ENCODE results near the gene RIC3.
A peak's percentile ranks its signal among the peaks of the same experiment; 100 is the strongest.

The RIC3 gene

DNA sequence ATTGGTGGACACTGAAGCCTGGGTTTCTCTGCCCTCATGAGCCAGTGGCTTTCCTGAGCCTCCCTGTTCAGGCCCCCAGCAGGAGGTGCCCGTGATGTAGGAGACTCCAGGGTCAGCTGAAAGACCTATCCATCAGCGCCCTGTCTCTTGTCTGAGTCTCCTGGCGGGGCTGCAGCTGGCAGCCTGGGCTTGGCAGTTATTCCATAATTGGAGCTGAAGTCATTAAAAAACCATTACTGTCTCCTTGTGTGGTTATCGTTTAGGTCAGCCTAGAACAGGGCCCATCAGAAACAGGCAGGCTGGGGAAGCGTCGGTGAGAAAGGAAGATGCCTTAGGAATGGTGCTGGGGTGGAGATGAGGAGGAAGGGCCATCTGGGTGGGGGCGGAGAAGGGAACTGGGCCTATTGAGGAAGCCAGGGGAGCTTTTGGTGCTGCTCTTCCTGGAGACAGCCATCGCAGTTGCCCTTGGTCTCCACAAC is 82.8 kb downstream of the RIC3 start:
- no peak for FAIRE-seq

DNA sequence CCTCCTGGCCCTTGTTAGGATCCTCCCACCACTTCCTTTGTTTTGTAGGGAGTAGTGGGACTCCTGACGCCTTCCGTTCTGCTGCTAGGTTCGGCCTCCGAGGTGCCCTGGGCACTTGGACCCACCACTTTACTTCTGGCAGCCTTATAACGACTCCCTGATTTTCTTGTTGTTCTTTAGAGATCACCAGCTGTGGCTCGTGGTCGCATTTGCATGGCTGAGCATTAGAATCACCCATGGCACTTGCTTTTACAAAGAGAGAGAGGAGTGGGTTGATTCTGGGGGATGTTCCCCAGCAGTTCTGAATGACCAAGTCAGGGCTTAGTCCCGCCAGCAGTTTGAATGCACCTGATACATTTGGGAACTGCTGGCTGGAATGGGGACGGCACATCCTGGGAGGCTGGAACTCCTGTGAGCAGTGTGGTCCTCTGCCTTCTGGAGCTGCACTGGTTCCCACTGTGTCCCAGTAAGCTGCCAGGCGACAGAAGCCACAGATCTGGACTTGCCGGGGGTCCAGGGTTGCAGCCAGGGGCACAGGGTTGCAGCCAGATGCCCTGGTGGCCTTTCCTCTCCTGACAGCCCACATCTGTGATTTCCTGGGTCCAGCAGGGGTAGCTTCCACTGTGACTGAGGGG is 83.7 kb downstream of the RIC3 start:
- FAIRE-seq = no peak

DNA sequence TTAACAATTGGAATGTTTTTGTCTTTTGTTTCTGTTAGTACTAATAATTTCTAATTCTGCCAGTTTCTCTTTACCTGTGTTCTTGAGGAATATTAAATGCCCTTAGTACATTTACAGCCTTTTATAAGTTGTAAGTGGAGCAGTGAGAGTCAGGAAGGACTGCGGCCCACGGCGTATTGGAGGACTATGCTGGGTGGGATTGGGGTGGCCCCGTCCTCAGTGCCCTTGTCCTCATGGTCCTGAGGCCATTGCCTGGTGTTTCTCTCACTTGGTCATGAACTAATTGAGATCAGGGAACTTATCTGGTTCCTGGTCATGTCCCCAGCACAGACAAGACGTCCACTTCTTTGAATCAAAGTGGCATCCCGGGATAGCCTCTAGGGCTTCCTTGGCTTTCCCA is 84.5 kb downstream of the RIC3 start:
- no peak for FAIRE-seq

DNA sequence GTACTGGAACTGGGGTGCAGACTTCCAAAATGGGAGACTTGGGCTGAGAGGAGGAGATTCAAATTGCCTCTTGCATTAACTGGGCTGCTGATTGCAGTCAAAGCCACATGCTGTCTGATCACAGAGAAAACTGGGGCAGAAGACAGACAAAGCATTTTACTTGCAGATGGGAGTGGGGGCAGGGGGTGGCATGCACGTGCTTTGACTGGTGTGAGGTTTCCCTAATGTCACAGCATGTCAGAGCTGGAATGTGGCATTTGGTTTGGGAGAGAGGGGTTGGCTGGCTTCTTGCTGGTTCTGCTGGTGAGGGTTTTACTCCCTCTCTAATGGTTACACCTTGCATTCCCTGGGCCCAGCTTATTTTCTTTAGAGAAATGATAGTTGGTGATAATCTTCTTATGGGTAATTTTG is 84.9 kb downstream of the RIC3 start:
- no peak for FAIRE-seq

DNA sequence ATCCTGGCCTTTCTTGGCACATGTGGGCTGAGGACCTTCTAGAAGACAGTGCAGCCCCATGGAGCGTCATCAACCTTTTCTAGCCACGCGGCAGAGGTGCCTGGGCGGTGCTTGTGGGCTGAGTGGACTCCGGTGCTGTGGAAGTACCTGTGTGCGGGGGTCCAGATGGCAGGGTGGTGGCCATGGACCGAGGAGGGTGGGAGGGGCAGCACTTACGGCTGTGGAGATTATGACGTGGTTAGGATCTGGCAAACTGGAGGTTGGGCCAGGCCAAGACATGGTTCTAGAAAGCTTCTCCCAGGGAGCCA is 85.8 kb downstream of the RIC3 start:
- FAIRE-seq = no peak

DNA sequence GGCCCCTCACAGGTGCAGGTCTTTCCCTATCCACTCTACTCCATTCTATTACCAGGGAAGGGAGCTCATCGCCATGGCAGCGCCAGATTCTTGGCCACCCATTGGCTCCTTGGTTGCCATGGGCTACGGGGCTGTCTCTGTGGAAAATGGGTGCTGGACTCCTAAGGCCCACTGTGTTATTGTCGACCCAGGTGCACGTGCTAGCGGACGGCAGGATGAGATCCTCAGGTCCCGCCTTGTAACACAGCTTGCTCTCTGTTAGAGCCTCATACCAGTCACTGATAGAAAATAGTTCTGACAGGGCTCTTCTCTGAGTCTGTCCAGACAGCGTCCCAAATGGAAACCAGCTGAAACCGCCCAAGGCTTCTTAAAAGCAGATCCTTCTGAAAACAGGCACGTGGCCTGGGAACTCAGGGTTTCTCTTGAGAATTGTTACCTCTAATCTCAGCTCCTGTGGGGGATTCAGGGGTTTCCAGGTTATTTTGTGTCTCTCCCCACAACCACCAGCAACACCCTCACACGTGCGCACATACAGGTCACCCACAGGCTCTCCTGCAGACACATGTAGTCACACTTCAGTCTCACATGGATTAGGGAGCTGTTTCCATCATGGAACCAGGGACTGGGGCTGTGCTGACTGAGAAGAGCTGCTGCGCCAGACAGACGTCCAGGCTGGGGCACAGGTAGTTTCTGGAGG is 86.3 kb downstream of the RIC3 start:
- FAIRE-seq = no peak

DNA sequence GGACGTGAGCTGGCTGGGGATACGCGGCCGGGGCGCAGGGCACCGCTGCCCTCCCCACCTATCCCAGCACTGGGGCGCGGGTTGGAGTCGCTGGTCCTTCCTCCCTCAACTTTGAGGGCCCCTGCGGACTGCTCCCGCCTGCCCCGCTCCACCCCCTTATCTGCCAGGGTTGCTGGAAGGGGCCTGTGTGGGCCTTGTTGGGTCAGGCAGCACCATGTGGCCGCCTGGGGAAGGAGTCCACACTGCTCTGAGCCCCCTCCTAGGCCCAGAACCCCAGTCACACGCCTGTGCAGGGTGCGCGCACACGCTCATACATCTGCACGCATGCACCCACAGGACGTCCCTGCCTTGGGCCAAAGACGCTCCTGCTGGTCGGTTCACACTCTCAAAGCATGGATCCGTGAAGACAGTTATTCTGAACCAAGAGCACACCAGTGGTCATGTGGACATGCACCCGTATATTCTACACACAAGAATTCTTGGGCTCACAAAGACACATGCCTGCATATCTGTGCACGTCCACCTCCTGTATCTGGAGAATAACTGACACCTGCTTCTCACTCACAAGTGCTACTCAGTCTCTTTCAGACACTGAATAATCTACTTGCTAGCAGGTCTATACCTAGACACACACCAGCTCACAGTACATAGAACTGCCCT is 87.1 kb downstream of the RIC3 start:
- FAIRE-seq = no peak

DNA sequence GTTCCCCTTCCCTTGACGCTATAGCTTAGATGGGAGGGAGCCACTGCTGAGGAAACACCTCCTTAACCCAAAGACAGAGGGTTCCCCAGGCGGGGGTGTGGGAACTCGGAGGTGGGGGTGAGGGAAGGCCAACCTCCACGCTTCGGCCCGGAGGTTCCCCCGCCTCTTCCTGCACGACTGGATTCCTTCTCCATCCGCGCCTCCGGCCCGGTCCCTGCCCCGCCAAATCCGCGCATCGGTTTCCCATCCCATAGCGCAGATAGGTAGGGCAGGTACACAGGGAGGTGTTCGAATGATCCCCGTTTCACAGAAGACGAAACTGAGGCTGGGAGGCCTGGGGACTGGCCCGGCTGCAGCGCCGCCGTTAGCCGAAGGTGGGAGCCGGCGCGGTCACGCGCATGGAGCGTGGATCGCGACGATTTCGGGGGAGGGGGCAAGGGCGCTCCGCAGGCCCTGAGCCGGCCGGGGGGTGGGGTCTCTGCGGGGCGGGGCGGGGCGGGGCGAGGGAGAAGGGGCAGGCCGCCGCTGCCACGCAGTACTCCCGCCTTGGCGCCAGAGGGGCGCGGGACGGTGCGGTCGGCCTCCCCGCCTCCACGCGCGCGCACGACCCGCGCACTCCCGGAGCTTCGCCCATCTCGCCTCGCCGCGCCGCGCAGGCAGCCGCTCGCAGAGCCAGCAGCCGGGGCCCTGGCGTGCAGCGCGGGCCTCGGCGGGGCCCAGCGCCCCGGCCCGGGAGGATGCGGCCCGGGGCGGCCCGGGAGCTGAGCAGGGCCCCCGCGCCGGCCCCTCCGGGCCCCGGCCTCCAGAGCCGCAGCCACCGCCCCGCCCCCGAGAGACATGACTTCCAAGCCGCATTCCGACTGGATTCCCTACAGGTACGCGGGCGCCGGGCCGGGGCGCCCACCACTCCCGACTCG is 87.9 kb downstream of the RIC3 start, which contains the start of gene TUB:
Gene TUB, plus strand, starts transcription at position 538 of the 917 bp plus-strand sequence. Its CDS starts 300 bp downstream, at position 838.
- no peak for FAIRE-seq

DNA sequence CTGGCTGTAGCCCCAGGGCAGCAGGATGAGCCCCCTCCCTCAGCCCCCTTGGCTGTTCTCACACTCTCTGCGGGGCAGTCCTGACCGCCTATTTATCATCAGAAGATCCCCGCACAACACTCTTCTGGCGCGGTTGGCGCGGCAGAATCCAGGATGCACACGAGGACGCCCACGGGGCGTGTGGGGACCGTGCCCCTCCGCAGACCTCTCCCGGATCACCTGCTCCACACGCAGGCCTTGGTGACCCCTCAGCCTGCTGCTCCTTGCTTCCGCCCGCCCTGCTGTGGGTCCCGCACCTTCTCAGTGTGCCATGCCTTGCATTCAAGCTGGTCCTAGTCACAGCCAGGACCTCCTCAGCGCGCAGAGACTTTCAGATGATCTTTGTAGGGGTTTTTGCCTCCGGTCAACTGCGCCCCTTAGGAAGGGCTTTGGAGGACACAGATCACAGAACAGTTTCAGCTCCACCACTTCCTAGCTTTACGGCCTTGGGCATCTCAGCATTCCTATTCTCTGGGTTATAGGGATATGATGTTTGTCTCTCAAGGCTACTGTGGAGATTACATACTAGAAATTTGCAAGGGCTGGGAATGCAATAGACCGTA is 88.7 kb downstream of the RIC3 start:
- no peak for FAIRE-seq

DNA sequence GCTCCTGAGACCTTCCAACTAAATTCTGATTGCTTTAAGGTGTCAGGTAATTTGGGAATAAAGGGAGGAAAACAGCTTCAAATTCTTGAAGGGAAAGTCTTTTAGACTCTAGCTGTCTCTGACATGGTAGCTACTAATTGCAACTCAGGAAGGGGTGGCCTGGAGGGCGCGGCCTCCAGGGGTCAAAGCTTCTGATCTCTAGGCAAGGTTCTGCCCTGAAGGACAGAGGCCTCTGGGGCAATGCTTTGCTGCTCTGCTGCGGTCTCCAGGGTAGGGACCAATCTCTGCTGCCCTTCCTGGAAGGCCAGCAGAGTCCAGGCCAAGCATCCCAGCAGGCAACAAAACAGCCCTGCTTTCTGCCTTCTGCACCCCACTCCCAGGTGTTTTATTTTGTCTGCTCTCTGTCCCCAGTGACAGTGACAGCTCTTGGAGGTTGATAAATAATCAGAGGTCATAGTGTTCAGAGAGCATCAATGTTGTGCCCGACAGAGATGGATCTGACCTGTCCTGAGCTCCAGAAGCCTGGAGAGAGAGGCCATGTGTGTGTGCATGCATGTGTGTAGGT is 89.6 kb downstream of the RIC3 start:
- no peak for FAIRE-seq

DNA sequence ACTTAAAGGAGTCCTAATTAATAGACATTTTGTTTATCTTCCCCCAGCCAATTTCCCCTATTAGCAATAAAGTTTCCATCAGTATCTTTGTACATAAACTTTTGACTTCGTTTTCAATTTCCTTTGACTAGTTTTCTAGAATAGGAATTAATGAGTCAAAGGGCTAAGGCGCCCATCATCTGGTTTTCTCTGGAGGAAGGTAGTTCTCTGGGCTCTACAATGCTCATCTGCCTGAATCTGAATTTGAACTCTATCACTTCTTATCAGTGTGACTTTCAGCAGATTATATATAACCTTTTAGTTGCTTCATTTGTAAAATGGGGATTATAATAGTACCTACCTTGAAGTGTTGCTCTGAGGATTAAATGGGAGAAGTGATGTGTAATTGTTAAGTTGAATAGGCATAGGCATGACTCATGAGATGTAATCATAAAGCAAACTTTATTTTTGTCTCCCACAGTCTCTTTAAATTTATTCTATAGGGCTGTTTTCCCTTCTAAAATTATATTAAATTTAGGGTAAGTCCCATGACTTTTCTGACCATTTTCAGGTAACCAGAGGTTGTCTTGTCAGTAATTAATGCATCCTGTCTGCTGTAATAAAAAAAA is 93.6 kb downstream of the RIC3 start:
- no peak for FAIRE-seq

DNA sequence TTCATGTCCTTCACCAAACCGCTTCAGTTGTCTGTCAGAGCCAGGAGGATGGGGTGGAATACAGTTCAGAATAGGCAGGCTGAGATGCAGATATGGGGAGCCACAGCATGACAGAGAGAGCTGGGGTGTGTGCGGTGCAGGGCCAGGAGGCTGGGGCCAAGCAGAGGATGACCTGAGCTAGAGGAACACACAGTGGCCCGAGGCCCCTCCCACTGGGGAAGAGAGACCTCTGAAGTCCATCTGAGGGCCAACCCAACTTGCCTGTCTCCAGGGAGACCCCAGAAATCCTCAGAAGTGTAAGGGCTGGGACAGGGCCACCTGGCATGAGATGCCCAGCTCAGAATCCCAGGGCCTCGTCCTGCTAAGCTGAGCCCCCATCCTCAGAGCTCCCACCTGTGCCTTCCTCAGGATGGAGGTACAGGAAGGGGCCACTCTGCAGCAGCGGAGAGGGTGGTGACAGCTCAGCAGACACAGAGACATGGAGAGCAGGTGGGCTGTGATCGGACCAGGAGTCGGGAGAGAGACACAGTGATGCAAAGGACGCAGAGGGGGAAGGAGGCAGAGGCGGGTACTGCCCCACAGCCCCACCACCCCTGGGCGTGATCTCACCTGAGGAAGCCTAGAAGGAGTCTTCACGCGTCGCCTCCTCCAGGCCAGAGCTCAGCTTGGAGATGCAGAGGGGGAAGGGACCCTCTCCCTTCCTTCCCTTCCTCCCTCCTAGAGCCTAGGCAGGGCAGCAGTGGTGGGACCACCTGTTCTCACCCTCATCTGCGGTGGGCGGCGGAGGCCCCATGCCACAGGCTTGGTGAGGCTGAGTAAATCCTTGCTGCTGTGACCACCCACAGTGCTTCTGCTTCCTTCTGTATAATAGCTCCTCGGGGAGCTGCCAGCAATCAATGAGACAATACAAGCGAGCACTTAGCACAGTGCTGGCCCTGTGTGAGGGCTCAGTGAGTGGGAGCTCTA is 96.9 kb downstream of the RIC3 start:
- no peak for FAIRE-seq

DNA sequence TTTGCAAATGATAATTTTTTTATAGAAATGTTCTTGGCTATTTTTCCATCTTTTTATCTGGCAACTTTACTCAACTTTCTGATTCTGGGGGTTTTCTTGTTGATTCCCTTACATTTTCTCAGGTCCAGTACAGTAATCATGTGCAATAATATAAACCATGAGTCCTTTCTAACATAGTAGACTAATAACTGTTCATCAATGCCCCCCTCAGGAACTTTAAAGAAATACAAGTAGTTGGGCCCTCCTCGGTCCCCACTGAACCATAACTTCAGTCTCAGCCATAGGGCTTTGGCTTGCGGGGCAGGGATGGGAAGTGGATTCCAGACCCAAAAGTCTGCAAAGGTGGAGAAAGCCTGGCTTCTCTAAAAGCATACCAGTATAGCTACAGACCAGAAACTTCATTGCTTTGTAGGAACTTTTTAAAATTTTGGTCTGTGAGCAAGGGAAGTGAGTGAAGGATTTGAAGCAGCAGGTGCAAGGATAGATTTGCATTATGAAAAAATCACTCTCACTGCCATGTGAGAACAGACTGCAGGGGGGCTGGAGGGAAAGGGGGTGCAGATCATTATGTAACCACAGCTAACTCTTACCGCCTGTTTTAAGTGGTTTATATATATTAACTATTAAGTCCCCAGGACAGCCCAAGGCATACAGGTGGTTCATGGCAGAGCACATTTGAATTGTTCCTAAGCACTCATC is 98.3 kb downstream of the RIC3 start:
- FAIRE-seq = peak; percentile 67

DNA sequence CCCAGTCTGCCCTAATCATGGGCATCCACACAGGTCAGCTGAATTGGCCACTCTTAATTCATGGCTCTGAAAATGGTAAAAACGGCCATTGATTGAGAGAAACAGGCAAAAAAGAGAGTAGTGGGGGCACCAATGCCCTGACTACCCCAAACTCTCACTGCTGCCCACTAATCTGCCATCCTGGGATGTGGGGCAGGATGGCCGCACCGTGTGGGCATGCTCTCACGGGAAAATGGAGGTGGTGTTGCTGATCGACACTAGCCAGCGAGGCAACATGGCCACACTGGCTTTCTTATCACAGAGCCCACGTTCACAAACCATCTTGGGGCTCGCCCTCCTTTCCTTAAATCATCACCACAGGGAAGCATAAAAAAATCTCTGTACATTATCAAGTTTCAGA is 99.1 kb downstream of the RIC3 start:
- no peak for FAIRE-seq

DNA sequence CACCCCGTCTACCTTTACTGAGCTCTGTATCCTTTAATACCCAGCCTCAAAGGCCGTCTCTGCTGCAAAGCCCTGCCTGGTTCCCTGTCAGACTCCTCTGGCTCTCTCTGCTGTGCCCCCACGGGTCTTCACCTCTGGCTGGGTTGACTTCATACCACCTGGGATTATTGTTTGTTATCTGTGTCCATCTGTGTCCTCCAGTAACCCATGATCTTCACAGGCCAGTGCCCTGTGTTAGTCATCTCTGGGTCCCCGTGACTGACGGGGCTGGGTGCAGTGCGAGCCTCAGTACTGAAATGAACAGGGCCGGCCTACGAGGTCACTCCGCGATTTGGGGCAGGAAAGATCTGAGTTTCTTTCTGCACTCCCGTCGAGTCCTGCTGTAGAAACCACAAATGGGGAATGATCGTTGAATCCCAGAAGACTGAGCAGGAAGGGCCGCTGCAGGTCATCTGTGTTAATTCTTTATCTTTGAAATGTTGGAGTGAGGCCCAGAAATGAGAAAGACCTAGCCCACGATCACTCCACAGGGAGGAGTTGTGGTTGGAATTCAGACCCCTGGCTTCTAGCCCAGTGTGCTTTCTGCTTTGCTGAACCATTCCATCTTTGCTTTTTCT is 100.1 kb downstream of the RIC3 start:
- FAIRE-seq = no peak

DNA sequence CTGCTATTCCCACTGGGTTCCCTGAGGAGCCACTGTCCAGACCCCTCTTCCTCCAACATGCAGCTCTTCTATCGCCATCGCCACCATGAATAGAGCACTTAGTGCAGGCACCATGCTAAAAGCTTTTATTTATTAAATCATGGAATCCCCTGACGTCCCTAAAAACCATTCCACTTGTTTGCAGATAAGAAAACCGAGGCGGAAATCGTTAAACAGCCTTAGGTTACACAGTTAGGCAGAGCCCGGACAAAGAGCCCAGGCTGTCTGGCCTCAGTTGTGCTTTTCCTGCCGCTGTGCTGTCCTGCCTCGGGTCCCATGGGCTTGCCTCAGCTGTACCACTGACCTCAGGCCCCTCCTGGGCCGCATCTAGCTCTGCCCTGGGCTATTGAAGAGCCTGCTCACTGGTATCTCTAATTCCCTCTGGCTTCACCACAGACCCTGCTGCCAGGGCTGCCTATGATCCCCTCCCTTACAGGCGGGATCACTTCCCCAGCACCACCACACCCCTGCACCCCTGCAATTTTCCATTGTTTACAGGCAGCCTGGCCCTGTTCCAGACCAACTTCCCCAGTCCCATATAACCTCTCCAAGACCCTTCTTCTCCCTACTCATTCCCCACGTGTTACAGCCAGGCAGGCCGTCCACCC is 100.8 kb downstream of the RIC3 start:
- no peak for FAIRE-seq

DNA sequence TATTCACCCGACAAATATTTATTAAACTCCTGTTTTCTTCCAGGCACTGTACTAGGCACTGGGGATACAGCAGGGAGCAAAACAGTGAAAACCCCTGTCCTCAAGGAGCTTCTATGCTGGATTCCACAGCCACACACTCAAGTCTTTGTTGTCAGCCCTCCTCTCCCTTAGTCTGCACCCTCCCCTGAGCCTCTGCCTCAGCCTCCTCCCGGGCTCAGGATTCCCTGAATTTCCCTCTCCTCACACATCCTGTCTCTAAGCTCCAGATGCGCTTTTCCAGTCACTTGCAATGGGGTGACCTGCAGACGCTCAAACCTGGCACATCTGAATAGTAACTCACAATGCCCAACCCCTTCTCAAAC is 101.3 kb downstream of the RIC3 start:
- no peak for FAIRE-seq

DNA sequence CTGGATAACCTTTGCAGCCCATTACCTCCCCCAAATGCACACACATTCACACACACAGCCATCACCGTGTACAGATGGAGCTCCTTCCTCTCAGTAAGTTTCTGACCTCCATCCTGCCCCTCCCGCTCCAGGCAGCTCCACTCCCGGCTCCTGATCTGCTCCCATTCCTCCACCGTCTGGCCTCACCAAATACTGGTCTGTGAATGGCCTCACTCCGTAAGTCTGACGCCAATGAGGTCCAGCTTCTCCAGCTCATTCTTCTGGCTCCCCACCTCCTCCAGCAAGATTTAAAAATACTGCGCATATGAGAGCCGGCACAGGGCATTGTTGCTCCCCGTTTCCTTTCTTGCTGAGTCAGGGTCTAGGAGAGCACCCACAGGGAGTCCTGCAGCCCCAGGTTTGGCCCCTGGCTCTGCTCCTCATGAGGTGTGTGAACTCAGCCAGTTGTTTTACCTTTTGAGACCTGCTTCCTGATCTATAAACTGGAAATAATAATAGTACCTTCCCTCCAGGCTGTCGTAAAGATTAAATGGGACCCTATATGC is 101.8 kb downstream of the RIC3 start:
- no peak for FAIRE-seq
